Endothelial cell of coronary artery (primary cell): ENCODE results near the gene STRIT1. TPM values are rescaled to one million over a fixed set of nuclear protein-coding genes. Genes with fewer than 3 reads are reported as not detected.

Experiments
- total RNA-seq: library from RNA; depleted of rRNA; stranded (reverse); fragments of >200 nt; gene quantifications from 2 replicates; pipeline ENCODE4 v1.2.3, GENCODE V29; 2014

STRIT1 gene
- total RNA-seq, result not detected in 2 replicates

GRCh38 chr3:155293516-155293915, at the start of gene STRIT1:
STRIT1 (minus strand) TSS chr3:155293683.

Other genes starting within 250 kb of the STRIT1 start
- gene MME, start 213.4 kb downstream of the STRIT1 start, total RNA-seq, result 6.2 and 20.5 TPM in 2 replicates